NCI-H2107 (cell line): ENCODE results near the gene RAB30.

Experiments used
- DNase-seq: peaks from one replicate; lab custom pipeline; 2025; lab: John Stamatoyannopoulos, UW

Gene RAB30

DNA sequence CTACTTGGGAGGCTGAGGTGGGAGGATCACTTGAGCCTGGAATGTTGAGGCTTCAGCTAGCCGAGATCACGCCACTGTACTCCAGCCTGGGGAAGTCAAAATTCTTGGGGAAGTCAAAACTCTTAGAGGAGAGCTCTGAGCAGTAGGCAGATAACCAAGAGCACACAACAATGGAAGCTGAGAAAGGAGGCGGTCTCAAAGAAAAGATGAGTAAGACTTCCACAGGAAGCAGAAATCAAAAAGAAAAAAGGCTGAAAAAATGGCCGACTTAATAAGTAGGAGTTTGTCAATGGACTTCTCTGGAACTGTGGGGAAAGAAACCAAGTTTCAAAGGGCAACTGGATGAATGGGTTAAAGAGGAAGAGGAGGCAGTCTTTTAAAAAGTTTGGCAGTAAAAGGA lies 32.1 kb downstream of the RAB30 start:
- DNase-seq, result no peak

- no peak for DNase-seq
Measured at GRCh38 chr11:83037877-83038276, 33.8 kb downstream of the RAB30 start.

DNA sequence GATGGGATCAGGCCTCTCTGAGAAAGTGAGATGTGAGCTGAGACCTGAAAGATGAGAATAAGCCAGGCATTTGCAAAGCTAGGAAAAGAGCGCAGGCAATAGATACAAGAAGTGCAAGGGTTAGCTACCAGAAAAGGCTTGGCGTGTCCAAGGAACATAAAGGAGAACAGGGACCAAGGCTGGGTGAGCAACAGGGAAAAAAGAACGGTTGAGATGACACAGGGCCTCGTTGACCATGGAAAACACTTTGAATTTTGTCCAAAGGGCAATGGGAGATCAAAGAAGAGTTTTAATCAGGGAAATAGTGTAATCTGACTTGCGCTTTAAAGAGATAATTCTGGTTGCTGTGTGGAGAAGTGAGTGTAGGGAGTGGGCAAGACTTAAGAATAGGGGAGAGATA lies 35.0 kb downstream of the RAB30 start:
- DNase-seq, result no peak

DNA sequence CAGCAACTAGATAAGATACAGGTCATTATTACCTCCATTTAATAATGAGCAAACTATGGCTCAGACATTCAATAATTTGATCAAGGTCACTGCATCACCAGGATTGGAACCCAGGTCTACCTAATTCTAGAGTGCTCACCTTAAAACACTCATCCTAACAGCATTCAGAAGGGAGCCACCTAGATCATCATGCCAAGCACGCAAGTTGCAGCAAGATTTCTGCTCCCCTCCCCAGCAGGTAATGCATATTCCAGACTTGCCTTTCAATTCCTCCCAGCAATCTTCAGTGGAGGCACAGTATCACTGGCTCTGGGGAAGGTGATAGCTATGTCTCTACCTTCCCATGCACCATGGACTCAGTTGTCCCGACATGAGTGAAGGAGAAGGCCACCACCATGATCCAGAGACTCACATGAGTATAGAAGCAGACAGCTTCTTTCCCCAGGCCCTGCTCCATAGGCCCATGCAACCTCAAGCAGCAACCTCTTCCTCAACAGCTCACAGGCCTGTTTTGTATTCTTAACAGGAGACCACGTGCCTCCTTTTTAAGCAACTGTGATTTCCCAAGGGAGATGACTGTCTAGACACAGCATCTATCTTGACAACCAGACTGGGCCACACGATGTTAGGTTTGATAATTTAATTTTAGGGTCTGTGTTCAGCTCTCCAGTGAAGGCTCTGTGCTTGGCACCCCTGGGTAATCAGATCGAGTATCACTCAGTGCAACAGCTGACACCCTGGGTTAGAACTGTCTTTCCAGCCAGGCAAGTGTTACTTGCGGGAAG lies 36.4 kb downstream of the RAB30 start:
- DNase-seq, result no peak

DNA sequence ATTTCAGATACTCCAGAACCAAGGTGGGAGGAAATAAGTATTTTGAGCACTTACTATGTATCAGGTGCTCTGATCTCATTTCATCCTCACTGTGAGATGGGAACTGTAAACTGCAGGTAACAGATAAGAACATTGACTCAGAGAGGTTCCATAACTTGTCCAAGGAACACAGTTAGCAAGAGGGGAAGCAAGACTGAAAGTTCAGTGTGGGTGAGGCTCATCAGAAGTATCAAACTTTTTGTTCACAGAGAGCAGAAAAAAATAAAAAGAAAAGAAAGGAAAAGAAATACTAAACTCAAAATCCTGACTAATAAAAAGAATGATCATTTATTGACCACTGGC lies 37.1 kb downstream of the RAB30 start:
- no peak for DNase-seq

DNA sequence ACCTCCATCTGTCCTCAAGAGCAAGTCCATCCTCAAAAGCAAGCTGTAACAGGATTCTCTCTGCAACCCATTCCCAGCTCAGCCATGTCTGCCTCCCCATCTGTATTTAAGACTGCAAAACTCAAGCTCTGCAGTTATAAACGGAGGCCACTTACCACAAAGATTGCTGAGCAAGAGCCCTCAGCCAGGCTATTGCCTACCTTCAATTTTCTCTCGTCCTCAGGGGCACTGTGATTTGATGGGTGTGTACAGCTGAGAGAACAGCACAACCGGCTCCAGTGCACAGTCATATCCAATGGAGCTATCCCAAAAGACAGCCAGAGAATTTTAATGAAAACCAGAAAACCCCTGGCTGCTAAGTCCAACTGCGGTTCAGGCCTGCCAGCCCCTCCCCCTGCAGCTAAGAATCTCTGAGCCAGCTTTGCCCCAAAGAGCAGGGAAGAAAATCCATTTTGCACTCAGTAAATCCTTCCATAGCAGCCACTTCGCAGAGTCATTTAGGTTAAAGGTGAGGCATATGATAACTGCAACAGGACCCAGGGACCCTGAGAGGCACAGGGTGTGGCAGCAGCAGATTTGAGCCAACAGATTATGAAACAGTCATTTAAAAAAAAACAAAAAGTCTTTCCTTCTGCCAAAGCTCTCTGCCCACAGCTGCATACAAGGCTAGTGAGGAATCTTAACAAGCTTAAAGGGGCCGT lies 37.6 kb downstream of the RAB30 start:
- no peak for DNase-seq

DNA sequence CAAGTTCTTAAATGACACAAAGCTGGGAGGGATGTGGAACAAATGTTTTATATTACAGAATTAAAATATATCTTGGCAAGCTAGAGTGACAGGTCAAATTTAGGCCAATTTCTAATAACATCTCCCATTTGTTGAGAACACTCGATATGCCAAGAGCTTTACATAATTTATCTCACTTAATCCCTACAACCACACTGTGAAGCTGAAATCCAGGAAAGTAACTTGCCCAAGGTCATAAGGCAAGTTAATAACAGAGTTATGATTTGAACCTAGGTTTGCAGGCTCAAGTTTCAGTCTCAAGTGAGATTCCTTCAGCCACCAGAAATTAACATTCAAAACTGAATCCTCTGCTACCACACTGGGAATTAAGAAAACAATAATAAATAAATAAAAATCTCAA lies 38.3 kb downstream of the RAB30 start:
- DNase-seq, result no peak

DNA sequence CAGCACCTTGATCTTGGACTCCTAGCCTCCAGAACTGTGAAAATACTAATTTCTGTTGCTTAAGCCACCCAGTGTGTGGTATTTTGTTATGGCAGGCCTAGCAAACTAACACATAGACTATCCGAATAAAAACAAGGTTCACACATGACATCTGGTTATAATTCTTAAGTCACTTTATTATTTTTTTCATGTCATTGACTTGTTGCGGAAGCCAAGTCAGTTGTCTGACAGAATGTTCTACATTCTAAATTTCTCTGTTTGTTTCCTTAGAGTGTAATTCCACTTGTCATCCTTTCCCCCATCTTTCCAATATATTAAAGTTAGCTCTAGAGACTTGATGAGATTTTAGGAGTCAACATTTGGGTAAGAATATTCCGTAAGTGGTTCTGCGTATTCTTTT lies 40.6 kb downstream of the RAB30 start:
- DNase-seq, result no peak

DNA sequence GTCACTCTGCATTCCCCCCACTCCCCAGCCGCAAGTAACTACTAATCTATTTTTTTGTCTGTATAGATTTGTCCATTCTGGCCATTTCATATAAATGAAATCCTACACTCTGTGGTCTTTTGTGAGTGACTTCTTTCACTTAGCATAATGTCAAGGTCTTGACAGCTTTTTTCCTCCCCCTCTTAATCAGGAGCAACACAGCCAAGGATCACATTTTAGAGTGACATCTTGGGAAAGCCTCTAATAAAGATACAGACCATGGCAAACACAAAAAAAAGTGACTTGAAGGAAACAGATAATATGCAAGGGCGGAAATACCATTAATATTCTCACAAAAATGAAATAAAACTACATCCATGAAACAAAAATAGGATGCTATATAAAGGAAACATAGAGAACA lies 43.9 kb downstream of the RAB30 start:
- no peak for DNase-seq

GRCh38 chr11:83027289-83027688 lies 44.4 kb downstream of the RAB30 start:
- no peak for DNase-seq

- no peak for DNase-seq
Measured at GRCh38 chr11:83026229-83026628, 45.5 kb downstream of the RAB30 start.

GRCh38 chr11:83025267-83025704 lies 46.4 kb downstream of the RAB30 start:
- DNase-seq, result no peak

GRCh38 chr11:83024270-83024854 lies 47.3 kb downstream of the RAB30 start:
- no peak for DNase-seq

- DNase-seq, result no peak
Measured at GRCh38 chr11:83023410-83023809, 48.3 kb downstream of the RAB30 start.

GRCh38 chr11:83021780-83022125 lies 49.9 kb downstream of the RAB30 start:
- no peak for DNase-seq

DNA sequence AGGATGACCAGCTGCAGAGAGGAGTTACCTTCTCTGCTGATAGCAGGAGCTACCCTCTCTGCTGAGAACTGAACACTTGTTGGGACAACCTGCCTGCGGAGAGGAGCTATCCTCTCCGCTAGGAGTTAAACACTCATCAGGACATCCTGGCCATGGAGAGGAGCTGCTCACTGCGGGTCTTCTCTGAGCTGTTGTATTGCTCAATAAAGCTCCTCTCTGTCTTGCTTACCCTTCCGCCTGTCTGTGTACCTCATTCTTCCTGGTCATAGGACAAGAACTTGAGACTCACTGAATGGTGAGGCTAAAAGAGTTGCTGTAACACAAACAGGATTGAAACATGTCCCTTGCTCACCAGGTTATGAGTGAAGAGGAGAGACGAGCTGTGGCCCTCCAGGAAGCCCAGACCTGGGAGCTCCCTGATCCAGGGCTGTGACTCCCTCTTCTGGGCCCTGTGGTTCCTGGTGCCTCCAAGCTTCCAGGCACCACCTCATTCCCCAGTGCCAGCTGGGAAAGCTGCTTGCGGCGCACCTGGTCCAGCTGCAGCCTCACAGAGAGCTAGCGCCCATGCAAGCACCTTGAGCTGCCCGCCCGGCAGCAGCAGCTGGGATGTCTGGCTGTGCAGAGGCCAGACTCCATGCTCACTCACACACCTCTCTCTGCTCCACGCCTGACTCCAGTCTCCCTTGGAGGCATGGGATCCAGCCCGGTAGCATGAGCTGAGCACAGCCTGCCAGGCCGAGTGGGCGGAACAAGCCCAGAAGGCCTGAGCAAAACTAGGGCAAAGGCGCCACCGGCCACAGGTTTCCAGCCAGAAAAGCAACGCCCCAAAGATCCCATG lies 50.5 kb downstream of the RAB30 start:
- DNase-seq, result no peak

DNA sequence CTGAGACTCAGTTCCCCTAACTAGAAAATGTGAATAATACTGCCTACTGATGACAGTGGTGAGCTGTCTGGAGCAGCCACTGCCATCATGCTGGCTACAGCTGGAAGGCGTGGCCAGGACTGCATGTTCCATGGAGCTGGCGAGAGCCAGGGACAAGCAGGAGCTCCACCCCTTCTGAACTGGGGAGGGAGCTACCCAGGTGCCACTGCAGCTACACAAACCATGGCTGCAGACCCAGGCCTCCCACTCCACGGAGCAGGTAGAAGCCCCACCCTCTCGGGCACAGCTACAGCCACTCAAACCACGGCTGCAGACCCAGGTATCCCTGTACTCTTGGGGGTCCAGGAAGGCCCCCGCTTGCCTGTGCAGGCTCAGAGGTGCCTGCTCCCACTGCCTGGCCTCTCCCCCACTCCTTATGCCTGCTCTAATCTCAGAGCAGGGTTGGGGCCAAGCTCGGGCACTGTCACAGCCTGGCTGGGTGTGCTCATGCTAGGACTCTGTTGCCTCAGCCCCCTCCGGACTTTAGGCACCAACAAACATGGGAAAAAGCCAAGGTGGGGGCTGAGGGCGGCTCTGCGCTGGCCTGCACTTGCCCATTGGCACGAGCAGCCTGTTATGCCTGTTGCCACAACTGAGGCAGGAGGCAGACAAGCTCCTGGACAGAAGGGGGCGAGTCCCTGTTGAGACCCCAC lies 51.7 kb downstream of the RAB30 start:
- no peak for DNase-seq

- DNase-seq, result no peak
Measured at GRCh38 chr11:83014951-83015350, 56.7 kb downstream of the RAB30 start.

DNA sequence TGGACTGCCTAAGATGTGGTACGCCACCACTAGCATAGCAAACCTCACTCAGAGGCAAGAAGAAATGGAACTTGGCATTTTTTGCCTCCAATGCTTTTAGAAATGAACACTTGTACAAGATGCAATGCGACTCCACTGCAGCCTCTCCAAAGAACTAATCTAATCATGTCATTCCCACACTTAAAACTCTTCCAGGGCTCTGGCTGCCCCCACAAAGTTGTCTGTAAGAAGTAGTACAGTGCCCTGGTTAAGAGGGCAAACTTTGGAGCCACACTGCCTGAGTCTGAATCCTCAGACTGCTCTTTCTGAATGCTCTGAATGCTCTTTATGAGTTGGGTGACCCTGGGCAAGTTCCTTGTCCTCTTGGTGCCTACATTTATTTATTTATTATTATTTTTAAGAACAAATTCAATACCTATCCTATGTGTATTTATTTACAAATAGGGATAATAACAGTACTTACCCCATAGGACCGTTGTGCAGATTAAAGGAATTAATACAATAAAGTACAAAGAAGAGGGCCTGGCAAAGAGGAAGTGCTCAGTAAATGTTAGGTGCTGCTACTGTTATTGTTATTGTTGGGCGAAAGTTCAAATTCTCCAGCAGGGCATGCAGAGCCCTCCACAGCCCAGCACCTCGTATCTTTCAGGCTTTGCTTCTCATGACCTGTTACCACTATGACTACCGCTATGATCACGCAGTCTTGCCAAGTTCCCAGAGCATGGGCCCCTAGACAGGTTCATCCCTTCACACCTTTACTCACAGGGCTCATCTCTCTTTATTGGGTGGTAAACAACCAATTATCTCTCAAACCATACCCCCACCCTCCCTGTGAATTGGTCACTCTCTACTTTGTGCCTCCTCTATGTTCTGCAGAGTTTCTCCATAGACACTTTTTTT lies 59.3 kb downstream of the RAB30 start:
- DNase-seq, result no peak

- no peak for DNase-seq
Measured at GRCh38 chr11:83011333-83012167, 60.1 kb downstream of the RAB30 start.
